Measurements from ENCODE around the gene ZBTB38.

Gene ZBTB38

GRCh38 chr3:141368925-141369794 lies 856 bp downstream of the ZBTB38 start:
- no peak for DNase-seq

GRCh38 chr3:141370065-141370533 lies 1.8 kb downstream of the ZBTB38 start:
- no peak for DNase-seq

- DNase-seq: no peak
Observed at GRCh38 chr3:141371882-141372281, 3.6 kb downstream of the ZBTB38 start.

GRCh38 chr3:141372656-141373055 lies 4.4 kb downstream of the ZBTB38 start:
- no peak for DNase-seq

GRCh38 chr3:141373232-141373631 lies 4.9 kb downstream of the ZBTB38 start:
- DNase-seq: no peak

GRCh38 chr3:141373768-141374526 lies 5.6 kb downstream of the ZBTB38 start:
- DNase-seq: no peak

GRCh38 chr3:141375381-141376301 lies 7.3 kb downstream of the ZBTB38 start:
- no peak for DNase-seq

- no peak for DNase-seq
Observed at GRCh38 chr3:141377377-141377776, 9.1 kb downstream of the ZBTB38 start.

GRCh38 chr3:141378556-141378955 lies 10.3 kb downstream of the ZBTB38 start:
- no peak for DNase-seq

- DNase-seq: no peak
Observed at GRCh38 chr3:141379250-141379966, 11.1 kb downstream of the ZBTB38 start.

GRCh38 chr3:141380279-141380678 lies 12.0 kb downstream of the ZBTB38 start:
- no peak for DNase-seq

GRCh38 chr3:141380987-141381386 lies 12.7 kb downstream of the ZBTB38 start:
- no peak for DNase-seq

GRCh38 chr3:141382571-141382970 lies 14.3 kb downstream of the ZBTB38 start:
- no peak for DNase-seq

GRCh38 chr3:141383555-141384129 lies 15.3 kb downstream of the ZBTB38 start:
- no peak for DNase-seq

- DNase-seq: no peak
Observed at GRCh38 chr3:141384157-141384556, 15.9 kb downstream of the ZBTB38 start.

GRCh38 chr3:141384575-141384974 lies 16.3 kb downstream of the ZBTB38 start:
- no peak for DNase-seq

GRCh38 chr3:141385406-141386125 lies 17.3 kb downstream of the ZBTB38 start:
- no peak for DNase-seq

GRCh38 chr3:141386126-141386488 lies 17.8 kb downstream of the ZBTB38 start:
- DNase-seq: no peak

- no peak for DNase-seq
Observed at GRCh38 chr3:141386611-141387111, 18.4 kb downstream of the ZBTB38 start.

GRCh38 chr3:141387516-141387915 lies 19.2 kb downstream of the ZBTB38 start:
- no peak for DNase-seq

- no peak for DNase-seq
Observed at GRCh38 chr3:141388395-141388794, 20.1 kb downstream of the ZBTB38 start.
